Esophagus muscularis mucosa (tissue), 4 donors: ENCODE results near the gene SIGLEC1.

Experiments
- CTCF ChIP-seq, 3 experiments: fragments of 200-600 bp in 2 of 3; fragments of 450-650 bp in 1 of 3; sonication (generic) in 2 of 3; IDR thresholded peaks; one replicate each; pipeline ENCODE4 v1.5.1; 2017 to 2019; ENCODE audit warnings: antibody characterized with exemption in 3 of 3, mild to moderate bottlenecking in 2 of 3, moderate library complexity in 1 of 3
- EP300 ChIP-seq: sonication (generic); formaldehyde crosslinking; IDR thresholded peaks from one replicate; pipeline ENCODE4 v1.6.1; 2017; ENCODE audit warnings: antibody characterized with exemption
- POLR2A ChIP-seq: fragments of 450-650 bp; IDR thresholded peaks from one replicate; pipeline ENCODE4 v1.6.1; 2017; ENCODE audit warnings: antibody characterized with exemption, moderate library complexity, mild to moderate bottlenecking, low read depth

- no peak for TF ChIP-seq CTCF (IDR thresholded peaks at IDR 0.05)
- TF ChIP-seq POLR2A = no peak
- TF ChIP-seq EP300 = no peak
These were observed 9.6 kb downstream of the SIGLEC1 start for GRCh38 chr20:3702611-3703391.
